ENCODE results near the gene PDE1A.

Gene PDE1A

GRCh38 chr2:182261860-182262387 is 164.9 kb downstream of the PDE1A start:
- DNase-seq, result no peak

- DNase-seq, result no peak
Measured at GRCh38 chr2:182259629-182260150, 167.1 kb downstream of the PDE1A start.

- no peak for DNase-seq
Measured at GRCh38 chr2:182252534-182252933, 174.3 kb downstream of the PDE1A start.

GRCh38 chr2:182248898-182249297 is 177.9 kb downstream of the PDE1A start:
- no peak for DNase-seq

- DNase-seq, result no peak
Measured at GRCh38 chr2:182248362-182248761, 178.5 kb downstream of the PDE1A start.

GRCh38 chr2:182247831-182248230 is 179.0 kb downstream of the PDE1A start:
- DNase-seq, result no peak

DNA sequence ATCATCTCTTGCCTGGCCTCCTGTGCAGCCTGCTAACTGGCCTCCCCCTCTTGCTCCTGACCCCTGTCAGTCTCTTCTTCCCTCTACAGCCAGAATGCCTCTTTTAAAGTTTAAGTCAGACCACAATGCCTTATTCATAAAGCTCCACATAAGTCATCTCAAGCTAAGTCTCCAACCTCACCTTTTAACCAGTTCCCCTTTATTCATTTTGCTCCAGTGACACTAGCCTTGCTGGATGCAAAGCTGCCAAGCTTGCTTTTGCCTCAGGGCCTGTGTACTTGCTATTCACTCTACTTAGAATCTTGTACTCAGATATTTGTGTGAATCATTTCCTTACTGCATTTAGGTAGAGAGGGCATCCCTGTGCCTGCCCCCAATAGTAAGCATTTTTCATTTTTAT is 180.9 kb downstream of the PDE1A start:
- DNase-seq, result no peak

DNA sequence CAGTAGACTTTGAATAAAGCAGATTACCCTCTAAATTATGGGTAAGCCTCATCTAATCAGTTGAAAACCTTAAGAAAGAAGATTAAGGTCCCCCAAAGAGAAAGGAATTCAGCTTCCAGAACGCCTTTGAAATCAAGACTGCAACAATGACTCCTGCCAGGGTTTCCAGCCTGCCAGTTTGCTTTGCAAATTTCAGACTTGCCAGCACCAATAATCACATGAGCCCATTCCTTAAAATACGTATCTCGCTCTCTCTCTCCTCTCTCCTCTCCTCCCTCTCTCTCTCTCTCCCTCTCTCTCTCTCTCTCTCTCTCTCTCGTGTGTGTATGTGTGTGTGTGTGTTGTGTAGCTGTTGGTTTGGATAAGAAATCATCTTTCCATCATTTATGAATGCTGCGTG is 184.2 kb downstream of the PDE1A start:
- no peak for DNase-seq

- DNase-seq, result no peak
Measured at GRCh38 chr2:182241936-182242335, 184.9 kb downstream of the PDE1A start.

DNA sequence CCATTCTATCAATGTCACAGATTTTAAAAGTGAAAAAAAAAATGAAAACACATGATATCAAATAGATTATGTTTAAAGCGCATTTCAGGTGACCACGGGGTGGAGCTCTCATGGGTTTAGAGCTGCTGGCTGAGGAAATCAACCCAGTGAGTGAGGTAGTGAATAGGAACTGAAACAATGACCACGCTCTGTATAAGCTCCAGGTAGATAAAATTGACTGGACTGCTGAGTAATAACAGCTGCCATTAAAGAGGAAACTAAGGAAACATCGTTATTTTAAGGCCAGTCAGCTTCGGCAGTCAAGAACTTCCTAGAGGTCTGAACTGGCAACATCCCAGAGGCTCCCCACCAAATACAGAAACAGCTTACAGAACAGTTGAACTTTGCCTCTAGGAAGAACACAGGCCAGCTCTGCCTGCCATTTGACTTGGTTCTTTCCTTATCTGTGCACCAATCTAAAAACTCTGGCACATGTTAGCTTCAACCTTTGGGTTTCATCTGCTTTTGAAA is 185.9 kb downstream of the PDE1A start:
- no peak for DNase-seq

DNA sequence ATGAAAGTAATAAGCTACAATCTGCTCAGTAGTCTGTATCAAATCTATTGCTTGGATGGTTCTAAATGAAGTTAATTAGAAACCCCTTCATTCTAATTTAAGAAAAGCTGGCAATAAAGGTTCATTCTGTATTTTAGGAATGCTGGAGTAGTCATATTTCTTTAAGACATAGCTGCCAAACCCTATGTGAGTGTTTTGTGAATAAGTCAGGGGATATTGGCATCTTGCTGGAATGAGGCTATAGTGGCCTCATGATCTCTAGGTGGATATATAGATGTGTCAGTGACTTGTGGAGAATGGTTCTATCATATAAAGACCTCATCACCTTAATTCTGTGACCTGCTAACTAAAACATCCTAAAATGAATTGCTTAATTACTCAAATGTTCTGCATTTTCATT is 196.3 kb downstream of the PDE1A start:
- DNase-seq, result no peak

DNA sequence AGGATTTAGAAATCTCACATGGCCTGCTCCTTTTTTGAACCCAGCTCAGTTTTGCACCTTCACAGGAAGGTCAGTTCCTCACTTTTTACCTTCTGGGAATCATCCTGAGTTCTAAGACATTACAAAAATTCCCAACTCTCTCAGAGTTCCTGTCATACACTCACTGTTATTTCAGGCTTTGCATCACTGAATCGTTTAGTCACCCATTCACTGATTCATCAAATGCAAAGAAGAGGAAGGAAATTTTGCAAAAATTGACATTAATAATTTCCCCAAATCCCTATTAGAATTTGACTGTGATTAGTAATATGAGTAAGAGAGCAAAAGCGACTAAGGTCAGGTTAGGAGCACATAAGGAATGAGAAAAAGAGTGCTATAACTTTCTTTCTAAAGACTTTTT is 197.5 kb downstream of the PDE1A start:
- no peak for DNase-seq

- no peak for DNase-seq
Measured at GRCh38 chr2:182228741-182229140, 198.1 kb downstream of the PDE1A start.

DNA sequence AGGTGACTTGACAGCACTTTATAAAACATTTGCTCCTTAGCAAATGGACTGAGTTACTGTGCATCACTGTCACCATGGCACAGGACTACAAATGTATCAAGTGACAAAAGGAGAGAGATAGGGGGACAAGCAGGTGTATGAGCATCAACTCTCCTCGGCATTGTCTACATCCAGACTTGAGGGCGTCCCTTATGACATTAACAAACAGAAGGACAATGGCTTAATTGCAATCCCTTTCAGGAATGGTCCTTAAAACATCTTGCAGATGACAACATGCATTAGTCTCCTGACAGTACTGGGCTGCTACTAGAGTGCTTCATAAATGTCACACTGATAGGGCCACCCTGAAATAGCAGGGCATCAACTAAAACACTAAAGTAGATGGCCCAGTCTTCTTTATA is 198.8 kb downstream of the PDE1A start:
- DNase-seq, result no peak

DNA sequence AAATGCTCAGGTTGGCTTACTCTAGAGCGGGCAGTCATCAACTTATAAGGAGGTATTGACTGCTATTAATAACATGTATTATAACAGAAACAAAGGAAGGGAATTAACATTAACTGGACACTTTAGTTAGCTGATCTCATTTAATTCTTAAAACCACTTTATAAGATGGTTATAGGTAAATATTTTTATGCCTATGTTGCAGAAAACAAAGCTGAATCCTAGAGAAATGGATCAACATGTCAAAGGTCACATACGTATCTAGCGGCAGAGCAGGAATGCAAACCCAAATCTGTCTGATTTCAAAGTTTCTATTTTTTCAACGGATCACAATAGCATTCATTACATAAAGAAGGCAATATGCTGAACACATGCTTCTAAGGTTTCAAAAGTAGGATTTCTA is 200.0 kb downstream of the PDE1A start:
- DNase-seq, result no peak

DNA sequence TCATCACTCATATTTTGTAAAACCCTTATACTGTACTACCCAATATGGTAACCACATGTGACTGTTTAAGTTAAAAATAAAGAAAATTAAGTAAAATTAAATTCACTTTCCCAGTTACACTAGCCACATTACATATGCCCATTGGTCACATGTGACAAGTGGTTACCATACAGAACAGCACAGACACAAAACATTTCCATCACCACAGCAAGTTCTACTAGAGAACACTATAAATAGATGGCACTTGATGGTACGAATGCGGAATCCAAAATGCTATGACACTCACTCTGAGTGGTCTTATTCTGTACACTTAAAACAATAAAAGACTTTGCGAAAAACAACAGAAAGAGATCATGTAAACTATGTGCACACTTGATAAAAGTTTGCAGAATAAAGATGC is 202.2 kb downstream of the PDE1A start:
- DNase-seq, result no peak

- no peak for DNase-seq
Measured at GRCh38 chr2:182220998-182221397, 205.8 kb downstream of the PDE1A start.

GRCh38 chr2:182220335-182220734 is 206.5 kb downstream of the PDE1A start:
- no peak for DNase-seq

- DNase-seq, result no peak
Measured at GRCh38 chr2:182210669-182211068, 216.2 kb downstream of the PDE1A start.

DNA sequence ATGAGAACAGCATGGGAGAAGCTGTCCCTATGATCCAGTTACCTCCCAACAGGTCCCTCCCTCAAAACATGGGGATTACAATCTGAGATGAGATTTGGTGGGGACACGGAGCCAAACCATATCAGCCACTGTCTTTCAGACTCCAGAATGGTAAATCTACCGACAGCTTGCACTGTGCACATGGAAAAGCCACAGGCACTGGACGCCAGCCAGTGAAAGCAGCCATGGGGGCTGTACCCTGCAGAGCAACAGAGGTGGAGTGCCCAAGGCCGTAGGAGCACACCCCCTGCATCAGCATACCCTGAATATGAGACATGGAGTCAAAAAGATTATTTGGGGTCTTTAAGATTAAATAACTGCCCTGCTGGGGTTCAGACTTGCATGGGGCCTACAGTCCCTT is 218.4 kb downstream of the PDE1A start:
- DNase-seq, result no peak

- no peak for DNase-seq
Measured at GRCh38 chr2:182207049-182207746, 219.6 kb downstream of the PDE1A start.

GRCh38 chr2:182197529-182197928 is 229.3 kb downstream of the PDE1A start:
- no peak for DNase-seq

DNA sequence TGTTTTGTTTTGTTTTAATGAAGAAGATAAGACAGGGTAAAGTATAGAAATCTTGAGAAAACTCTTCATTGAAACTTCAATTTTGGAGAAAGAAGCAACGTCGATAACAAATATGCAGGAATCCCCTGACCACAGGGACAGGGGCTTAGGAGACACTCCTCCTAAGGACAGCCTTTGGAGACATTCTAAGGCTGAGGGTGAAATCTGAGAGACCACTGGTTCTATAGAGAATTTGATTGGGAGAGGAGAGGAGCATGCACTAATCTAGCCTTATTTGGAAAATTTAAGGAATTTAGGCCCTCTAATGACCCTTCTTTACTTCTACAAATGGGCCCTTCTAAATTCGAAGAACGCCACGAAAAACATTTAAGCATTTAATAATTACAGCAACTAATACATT is 233.5 kb downstream of the PDE1A start:
- DNase-seq, result no peak

- DNase-seq, result no peak
Measured at GRCh38 chr2:182191061-182191460, 235.8 kb downstream of the PDE1A start.

DNA sequence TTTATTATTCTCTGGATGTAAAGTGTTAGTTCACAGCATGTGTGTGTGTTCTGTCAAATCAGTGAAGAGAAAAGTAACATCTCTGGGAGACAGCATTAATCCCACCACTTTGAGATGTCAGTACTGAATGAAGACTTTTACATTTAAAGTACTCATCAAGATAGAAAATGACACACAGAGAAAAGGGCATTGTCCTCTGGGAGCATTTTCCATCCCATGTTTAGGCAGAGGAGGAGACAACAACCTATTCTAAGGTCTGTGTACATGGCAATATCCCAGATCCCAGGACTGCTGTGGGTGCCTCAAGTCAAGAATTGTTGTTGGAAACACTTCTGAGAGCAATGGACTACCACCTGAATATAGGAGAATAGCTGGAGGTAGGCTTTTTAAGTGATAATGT is 239.7 kb downstream of the PDE1A start:
- DNase-seq, result no peak

Measured in 8988T (cell line).